ENCODE data around the gene GPR132. TPM values are rescaled to one million over a fixed set of nuclear protein-coding genes. Genes with fewer than 3 reads are reported as not detected.

The GPR132 gene
- polyA plus RNA-seq, 5 donors = 0.99 to 1.9 (median 1.2) TPM

Other genes with a start within 250 kb of the GPR132 start
- 10 to 100 TPM in 3 of 5 donors, 1 to 10 TPM in 2; 8.8 to 21.5 (median 11.2) TPM for gene CEP170B, start 200.2 kb downstream of the GPR132 start, polyA plus RNA-seq (ENCODE audit: insufficient read depth in 1 of 5, insufficient read length in 5 of 5, low replicate concordance in 1 of 5)
- 1 to 10 TPM; 3.1 to 9.5 (median 4.1) TPM for gene PLD4, start 140.6 kb downstream of the GPR132 start, polyA plus RNA-seq (ENCODE audit: insufficient read depth in 1 of 5, insufficient read length in 5 of 5, low replicate concordance in 1 of 5)
- gene AHNAK2, start 87.1 kb downstream of the GPR132 start, polyA plus RNA-seq (ENCODE audit: insufficient read depth in 1 of 5, insufficient read length in 5 of 5, low replicate concordance in 1 of 5) = 1 to 10 TPM; 1.1 to 3.0 (median 2.3) TPM
- gene CLBA1, start 79.6 kb downstream of the GPR132 start, polyA plus RNA-seq (ENCODE audit: insufficient read depth in 1 of 5, insufficient read length in 5 of 5, low replicate concordance in 1 of 5) = 10 to 100 TPM; 10.8 to 19.8 (median 14.1) TPM
- 10 to 100 TPM; 18.5 to 26.6 (median 23.0) TPM for gene CDCA4, start 44.3 kb downstream of the GPR132 start, polyA plus RNA-seq (ENCODE audit: insufficient read depth in 1 of 5, insufficient read length in 5 of 5, low replicate concordance in 1 of 5)
- gene JAG2, start 103.3 kb upstream of the GPR132 start, polyA plus RNA-seq (ENCODE audit: insufficient read depth in 1 of 5, insufficient read length in 5 of 5, low replicate concordance in 1 of 5) = 10 to 100 TPM; 10.2 to 20.0 (median 11.2) TPM
- 10 to 100 TPM; 21.3 to 48.9 (median 28.6) TPM for gene NUDT14, start 115.9 kb upstream of the GPR132 start, polyA plus RNA-seq (ENCODE audit: insufficient read depth in 1 of 5, insufficient read length in 5 of 5, low replicate concordance in 1 of 5)
- 10 to 100 TPM; 29.8 to 47.8 (median 37.3) TPM for gene BTBD6, start 183.1 kb upstream of the GPR132 start, polyA plus RNA-seq (ENCODE audit: insufficient read depth in 1 of 5, insufficient read length in 5 of 5, low replicate concordance in 1 of 5)
- 10 to 100 TPM; 27.3 to 41.1 (median 30.5) TPM for gene BRF1, start 235.6 kb upstream of the GPR132 start, polyA plus RNA-seq (ENCODE audit: insufficient read depth in 1 of 5, insufficient read length in 5 of 5, low replicate concordance in 1 of 5)
- gene PACS2, start 249.3 kb upstream of the GPR132 start, polyA plus RNA-seq (ENCODE audit: insufficient read depth in 1 of 5, insufficient read length in 5 of 5, low replicate concordance in 1 of 5) = 10 to 100 TPM; 61.8 to 92.3 (median 77.3) TPM